Stimulated activated naive CD8-positive, alpha-beta T cell treated with anti-CD3 and anti-CD28 coated beads, Interleukin-15, Interleukin-2, amounts not matched to agents 100 ng/mL and 50 ng/mL, for 24 hours (primary cell): ENCODE data around the gene POU5F1.

Experiments
- H3K27ac Mint-ChIP-seq: one replicate; pipeline ENCODE4 v1.8.0; 2021; ENCODE audit warnings: mild to moderate bottlenecking, mixed read lengths
- H3K27me3 Mint-ChIP-seq: one replicate; pipeline ENCODE4 v1.8.0; 2021; ENCODE audit warnings: mixed read lengths
- H3K36me3 Mint-ChIP-seq: one replicate; pipeline ENCODE4 v1.8.0; 2021; ENCODE audit warnings: low read depth, mixed read lengths
- H3K4me1 Mint-ChIP-seq: one replicate; pipeline ENCODE4 v1.8.0; 2021; ENCODE audit warnings: low read depth, mixed read lengths
- H3K4me3 Mint-ChIP-seq: one replicate; pipeline ENCODE4 v1.8.0; 2021; ENCODE audit warnings: mild to moderate bottlenecking, mixed read lengths
- H3K9me3 Mint-ChIP-seq: one replicate; pipeline ENCODE4 v1.8.0; 2021; ENCODE audit warnings: mixed read lengths

Gene POU5F1

DNA sequence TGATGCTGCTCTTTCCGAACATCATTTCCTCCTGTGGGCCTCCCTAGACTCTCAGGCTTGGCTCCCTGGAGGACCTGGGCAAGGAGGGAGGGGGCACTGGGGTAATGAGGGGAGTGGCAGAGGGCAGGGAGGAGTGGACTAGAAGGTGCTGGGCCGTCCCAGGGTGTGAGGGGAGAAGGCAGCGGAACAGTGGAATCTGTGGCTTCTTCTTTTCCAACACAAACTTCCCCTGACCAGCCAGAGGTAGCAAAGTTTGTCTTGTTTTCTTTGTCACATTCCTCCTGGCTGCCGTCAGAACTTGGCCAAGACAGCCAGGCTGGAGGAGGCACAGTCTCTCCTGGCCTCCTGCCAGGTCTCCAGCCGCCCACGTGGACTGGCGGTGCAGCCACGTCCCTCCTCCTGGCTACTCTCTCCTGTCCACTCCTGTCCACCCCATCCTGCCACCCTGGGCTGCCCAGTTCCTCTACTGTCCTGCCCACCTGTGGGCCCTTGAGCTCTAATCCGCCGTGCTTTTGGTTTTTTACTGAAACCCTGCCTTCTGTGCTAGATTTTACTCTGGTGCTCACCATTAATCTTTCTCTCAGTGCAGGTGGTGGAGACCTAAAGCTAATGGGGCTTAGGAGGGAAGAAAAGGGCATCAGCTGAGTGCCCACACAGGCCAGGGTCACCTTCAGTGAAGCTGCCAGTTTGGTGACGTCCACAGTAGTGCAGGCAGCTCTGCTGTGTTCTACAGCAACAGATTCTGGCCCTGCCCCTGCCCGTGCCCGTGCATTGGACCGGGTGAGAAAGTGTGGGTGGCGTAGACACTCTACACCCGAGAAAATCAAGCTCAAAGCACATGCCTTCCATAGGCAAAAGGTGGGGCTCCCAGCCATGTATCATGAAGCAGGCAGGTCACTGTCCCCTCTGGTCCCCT, 47.4 kb downstream of the POU5F1 start:
- H3K27ac Mint-ChIP-seq: no peak overlapping the region
- H3K27me3 Mint-ChIP-seq: no peaks in the 10 kb centered on the region
- peaks cover 2% of the 10 kb centered on the region for H3K4me1 Mint-ChIP-seq
- no peak overlapping the region for H3K4me3 Mint-ChIP-seq
- H3K9me3 Mint-ChIP-seq: no peaks in the 10 kb centered on the region
- no peaks in the 10 kb centered on the region for H3K36me3 Mint-ChIP-seq

DNA sequence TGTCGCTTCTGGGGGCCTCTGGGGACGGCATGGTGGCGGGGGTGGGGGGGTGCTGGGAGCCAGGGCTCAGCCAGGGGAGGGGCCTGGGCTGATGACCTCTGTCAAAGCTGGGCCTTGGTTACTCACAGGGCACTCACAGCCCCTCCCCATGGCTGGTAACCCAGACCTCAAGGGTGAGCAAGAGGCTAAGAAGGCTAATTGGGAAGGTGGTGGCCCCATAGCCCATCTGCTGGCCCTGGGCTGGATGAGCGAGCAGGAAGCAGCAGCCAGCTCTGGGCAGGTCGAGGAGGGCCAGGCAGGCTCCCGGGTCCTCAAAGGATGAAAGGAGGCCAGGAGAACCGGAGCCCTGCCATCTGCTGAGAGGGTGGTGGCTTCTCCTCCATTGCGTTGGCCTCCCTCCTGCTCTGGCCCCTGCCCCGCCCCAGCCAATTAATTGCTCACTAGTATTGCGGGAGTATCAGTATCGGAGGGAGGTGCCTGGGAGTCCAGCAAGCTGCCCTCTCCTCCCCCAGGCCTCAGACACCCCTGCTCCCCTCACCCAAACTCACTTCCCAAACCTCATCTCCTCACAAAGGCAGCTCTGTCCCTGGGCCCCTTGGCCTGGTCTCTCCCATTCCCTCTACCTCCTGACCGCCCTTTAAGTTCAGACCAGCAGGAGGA, 49.2 kb downstream of the POU5F1 start:
- no peak overlapping the region for H3K4me3 Mint-ChIP-seq
- H3K36me3 Mint-ChIP-seq: no peaks in the 10 kb centered on the region
- no peaks in the 10 kb centered on the region for H3K4me1 Mint-ChIP-seq
- H3K9me3 Mint-ChIP-seq: no peaks in the 10 kb centered on the region
- H3K27ac Mint-ChIP-seq: no peak overlapping the region
- H3K27me3 Mint-ChIP-seq: peaks cover 5% of the 10 kb centered on the region

DNA sequence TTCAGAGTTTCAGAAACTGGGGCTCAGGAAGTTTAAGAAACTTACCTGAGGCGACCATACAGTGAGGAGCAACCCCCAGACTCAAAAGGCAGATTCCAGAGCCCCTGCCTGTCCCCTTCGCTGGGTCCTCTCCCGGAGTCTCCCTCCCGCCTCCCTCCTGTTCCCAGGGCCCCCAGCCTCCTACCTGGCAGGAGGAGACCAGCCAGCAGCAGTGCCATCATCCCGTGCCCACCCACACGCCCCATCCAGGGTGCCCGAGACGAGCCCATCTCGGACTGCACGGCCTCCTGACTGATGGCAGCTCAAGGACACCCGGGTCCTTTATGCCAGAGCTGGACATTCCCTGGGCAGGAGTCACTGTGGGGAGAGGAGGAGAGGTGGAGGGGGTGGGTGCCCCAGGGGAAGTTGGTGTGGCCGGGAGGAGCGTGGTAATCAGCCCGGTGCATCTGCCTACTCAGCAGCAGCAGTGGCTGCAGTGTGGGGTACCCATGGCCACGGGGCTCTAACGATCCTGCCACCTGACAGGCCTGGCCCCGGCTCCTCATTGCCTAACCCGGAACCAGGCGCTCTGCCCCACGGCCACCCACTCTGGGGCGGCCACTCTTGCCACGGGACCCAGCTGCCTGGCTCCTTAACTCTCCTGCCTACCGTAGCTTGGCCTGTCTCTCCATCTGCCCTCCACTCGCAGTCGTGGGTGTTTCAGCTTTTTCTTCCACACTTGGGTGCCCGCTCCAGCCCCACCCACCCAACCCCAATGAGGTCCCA, 50.1 kb downstream of the POU5F1 start, which contains the start of gene CDSN:
Gene CDSN, minus strand, starts transcription at position 296 of the 765 bp plus-strand sequence. Its CDS starts 27 bp downstream, at position 269.
- Mint-ChIP-seq H3K27me3 (peaks cover 12% of the 10 kb centered on the region), H3K4me3 (no peak within 1 kb of the TSS), H3K27ac (no peak within 1 kb of the TSS), H3K9me3 (no peaks in the 10 kb centered on the region), H3K36me3 (no peaks in the 10 kb centered on the region), H3K4me1 (no peaks in the 10 kb centered on the region)

DNA sequence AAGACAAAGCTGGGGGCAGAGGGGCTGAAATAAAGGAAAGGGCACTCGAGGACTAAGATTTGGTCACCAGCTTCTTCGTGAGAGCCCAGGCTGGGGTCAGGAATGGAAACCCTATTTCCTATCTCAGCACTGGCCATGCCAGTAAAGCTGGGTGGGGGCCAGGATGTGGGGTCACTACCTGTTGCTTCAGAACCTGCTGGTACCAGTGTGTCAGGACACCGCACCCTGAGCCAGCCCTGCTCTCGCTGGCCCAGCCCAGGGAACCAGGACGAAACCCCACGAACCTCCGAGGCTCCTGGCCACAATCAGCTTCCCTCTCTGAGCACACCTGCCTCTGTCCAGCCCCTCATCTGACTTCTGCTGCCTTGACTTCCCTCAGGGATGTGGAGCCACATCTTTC, 52.3 kb downstream of the POU5F1 start:
- no peak overlapping the region for H3K4me3 Mint-ChIP-seq
- no peaks in the 10 kb centered on the region for H3K36me3 Mint-ChIP-seq
- no peak overlapping the region for H3K27ac Mint-ChIP-seq
- no peaks in the 10 kb centered on the region for H3K9me3 Mint-ChIP-seq
- no peaks in the 10 kb centered on the region for H3K4me1 Mint-ChIP-seq
- H3K27me3 Mint-ChIP-seq: peaks cover 13% of the 10 kb centered on the region

DNA sequence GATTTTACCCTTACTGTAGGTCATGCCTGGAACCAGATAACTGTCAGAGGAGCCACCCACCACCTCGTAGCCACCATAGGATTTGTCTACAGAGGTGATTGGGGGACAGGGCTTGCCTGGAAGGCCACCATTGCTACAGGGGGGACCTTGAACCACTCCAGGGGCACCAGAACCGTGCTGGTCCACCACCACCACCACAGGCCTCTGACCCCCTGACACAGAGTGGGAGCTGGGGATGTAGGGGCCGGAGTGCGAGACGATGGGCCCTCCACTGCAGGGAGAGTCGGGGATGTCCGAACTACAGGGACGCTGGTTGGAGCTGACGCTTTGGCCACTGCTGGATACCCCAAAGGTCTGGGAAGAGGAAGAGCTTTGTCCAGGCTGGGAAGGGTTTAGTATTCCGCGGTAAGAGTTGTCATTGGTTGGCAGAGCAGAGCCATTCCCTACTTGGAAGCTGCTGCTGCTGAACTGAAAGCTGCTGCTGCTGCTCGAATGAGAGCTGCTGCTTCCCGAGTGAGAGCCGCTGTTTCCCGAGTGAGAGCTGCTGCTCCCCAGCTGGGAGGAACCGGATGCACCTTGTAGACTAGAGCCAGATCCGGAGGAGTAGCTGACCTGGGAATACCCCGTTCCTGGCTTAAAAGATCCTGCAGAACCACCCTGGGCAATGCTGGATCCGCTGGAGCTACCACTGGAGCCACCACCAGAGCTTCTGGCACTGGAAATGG, 53.7 kb downstream of the POU5F1 start:
- Mint-ChIP-seq H3K4me3 (no peak overlapping the region), H3K36me3 (no peaks in the 10 kb centered on the region), H3K4me1 (no peaks in the 10 kb centered on the region), H3K27me3 (peaks cover 13% of the 10 kb centered on the region), H3K9me3 (no peaks in the 10 kb centered on the region), H3K27ac (no peak overlapping the region)

GRCh38 chr6:31115941-31116560, 54.4 kb downstream of the POU5F1 start:
- no peaks in the 10 kb centered on the region for H3K4me1 Mint-ChIP-seq
- no peak overlapping the region for H3K4me3 Mint-ChIP-seq
- no peak overlapping the region for H3K27ac Mint-ChIP-seq
- H3K27me3 Mint-ChIP-seq: peaks cover 13% of the 10 kb centered on the region
- H3K36me3 Mint-ChIP-seq: no peaks in the 10 kb centered on the region
- H3K9me3 Mint-ChIP-seq: no peaks in the 10 kb centered on the region

GRCh38 chr6:31114970-31115849, 55.3 kb downstream of the POU5F1 start:
- H3K4me1 Mint-ChIP-seq: no peaks in the 10 kb centered on the region
- H3K36me3 Mint-ChIP-seq: no peaks in the 10 kb centered on the region
- no peaks in the 10 kb centered on the region for H3K9me3 Mint-ChIP-seq
- no peak overlapping the region for H3K4me3 Mint-ChIP-seq
- H3K27ac Mint-ChIP-seq: no peak overlapping the region
- H3K27me3 Mint-ChIP-seq: peaks cover 13% of the 10 kb centered on the region

- no peaks in the 10 kb centered on the region for H3K36me3 Mint-ChIP-seq
- H3K27ac Mint-ChIP-seq: no peak within 1 kb of the TSS
- peaks cover 13% of the 10 kb centered on the region for H3K27me3 Mint-ChIP-seq
- no peaks in the 10 kb centered on the region for H3K9me3 Mint-ChIP-seq
- H3K4me1 Mint-ChIP-seq: no peaks in the 10 kb centered on the region
- H3K4me3 Mint-ChIP-seq: no peak within 1 kb of the TSS
Observed at GRCh38 chr6:31114541-31114878, 56.0 kb downstream of the POU5F1 start, which contains the start of gene PSORS1C1. PSORS1C1 (plus strand) TSS chr6:31114800; CDS start chr6:31129633, 14,833 bp downstream.
